H9 (cell line): ENCODE data around the gene PGM2L1. TPM values are rescaled to one million over a fixed set of nuclear protein-coding genes. Genes with fewer than 3 reads are reported as not detected.

Experiments
- DNase-seq: peaks from one replicate; pipeline ENCODE4 v3.0.0-alpha.2; 2017
- H2AFZ ChIP-seq: one replicate; pipeline ENCODE4 v1.6.1; 2013; ENCODE audit warnings: mild to moderate bottlenecking, low read length, control low read depth, moderate library complexity
- H2AK5ac ChIP-seq: 2 replicates; pipeline ENCODE4 v1.6.1; 2013; ENCODE audit warnings: low read length, control low read depth, mixed read lengths; ENCODE audit not compliant: insufficient read length
- H2BK120ac ChIP-seq: one replicate; pipeline ENCODE4 v1.6.1; 2013; ENCODE audit warnings: low read depth, mild to moderate bottlenecking, low read length, control low read depth, inconsistent platforms; ENCODE audit not compliant: poor library complexity, severe bottlenecking
- H2BK12ac ChIP-seq: 2 replicates; pipeline ENCODE4 v1.6.1; 2013; ENCODE audit warnings: low read length, control low read depth, mixed read lengths, low read depth; ENCODE audit not compliant: insufficient read length
- H2BK15ac ChIP-seq: 2 replicates; pipeline ENCODE4 v1.6.1; 2013; ENCODE audit warnings: low read depth, low read length, control low read depth
- H2BK20ac ChIP-seq: one replicate; pipeline ENCODE4 v1.6.1; 2013; ENCODE audit warnings: low read depth, mild to moderate bottlenecking, low read length, control low read depth, inconsistent platforms; ENCODE audit not compliant: poor library complexity, severe bottlenecking
- H2BK5ac ChIP-seq: 2 replicates; pipeline ENCODE4 v1.6.1; 2013; ENCODE audit warnings: low read length, control low read depth, mixed read lengths; ENCODE audit not compliant: insufficient read length
- H3K14ac ChIP-seq: 2 replicates; pipeline ENCODE4 v1.6.1; 2013; ENCODE audit warnings: low read length, control low read depth; ENCODE audit not compliant: insufficient read depth
- H3K18ac ChIP-seq: 2 replicates; pipeline ENCODE4 v1.6.1; 2013; ENCODE audit warnings: low read depth, mild to moderate bottlenecking, mixed read lengths, low read length, control low read depth; ENCODE audit not compliant: insufficient read length
- H3K23ac ChIP-seq: 2 replicates; pipeline ENCODE4 v1.6.1; 2013; ENCODE audit warnings: low read length, control low read depth, mixed read lengths, low read depth; ENCODE audit not compliant: insufficient read length
- H3K23me2 ChIP-seq: 2 replicates; pipeline ENCODE4 v1.6.1; 2013; ENCODE audit warnings: low read depth, mild to moderate bottlenecking, mixed read lengths, low read length, control low read depth; ENCODE audit not compliant: insufficient read length, poor library complexity, severe bottlenecking
- H3K27ac ChIP-seq: 2 replicates; pipeline ENCODE4 v1.5.1; 2013; ENCODE audit warnings: low read length, control low read depth, mixed read lengths, low read depth; ENCODE audit not compliant: insufficient read length
- H3K27me3 ChIP-seq: 2 replicates; pipeline ENCODE4 v1.6.1; 2013; ENCODE audit warnings: low read length, control low read depth, inconsistent platforms; ENCODE audit not compliant: insufficient read depth
- H3K4ac ChIP-seq: 2 replicates; pipeline ENCODE4 v1.6.1; 2013; ENCODE audit warnings: low read depth, mild to moderate bottlenecking, control low read depth, inconsistent platforms, low read length, moderate library complexity
- H3K4me1 ChIP-seq: 2 replicates; pipeline ENCODE4 v1.6.1; 2013; ENCODE audit warnings: low read length, control low read depth, inconsistent platforms; ENCODE audit not compliant: insufficient read depth
- H3K4me2 ChIP-seq: 2 replicates; pipeline ENCODE4 v1.6.1; 2013; ENCODE audit warnings: low read length, control low read depth, mixed read lengths; ENCODE audit not compliant: insufficient read length, insufficient read depth
- H3K56ac ChIP-seq: 2 replicates; pipeline ENCODE4 v1.6.1; 2013; ENCODE audit warnings: low read depth, mild to moderate bottlenecking, mixed read lengths, low read length, control low read depth; ENCODE audit not compliant: insufficient read length
- H3K79me1 ChIP-seq: 2 replicates; pipeline ENCODE4 v1.6.1; 2013; ENCODE audit warnings: low read depth, mild to moderate bottlenecking, moderate library complexity, low read length, control low read depth, inconsistent platforms; ENCODE audit not compliant: insufficient read depth, poor library complexity, severe bottlenecking
- H3K79me2 ChIP-seq: 2 replicates; pipeline ENCODE4 v1.6.1; 2013; ENCODE audit warnings: low read length, control low read depth, inconsistent platforms; ENCODE audit not compliant: insufficient read depth
- H3K9ac ChIP-seq: 2 replicates; pipeline ENCODE4 v1.6.1; 2013; ENCODE audit warnings: low read length, control low read depth, mixed read lengths; ENCODE audit not compliant: insufficient read length; ENCODE audit errors: extremely low read depth
- H3K9me3 ChIP-seq: one replicate; pipeline ENCODE4 v1.6.1; 2013; ENCODE audit warnings: low read depth, low read length, inconsistent platforms; ENCODE audit not compliant: control insufficient read depth
- H3T11ph ChIP-seq: one replicate; pipeline ENCODE4 v1.6.1; 2013; ENCODE audit warnings: mild to moderate bottlenecking, low read length, control low read depth, inconsistent platforms
- H4K20me1 ChIP-seq: one replicate; pipeline ENCODE4 v1.6.1; 2013; ENCODE audit not compliant: control insufficient read depth, insufficient read length, insufficient read depth
- H4K5ac ChIP-seq: 2 replicates; pipeline ENCODE4 v1.6.1; 2013; ENCODE audit warnings: low read depth, mild to moderate bottlenecking, mixed read lengths, low read length, control low read depth; ENCODE audit not compliant: insufficient read length
- H4K8ac ChIP-seq: replicated peaks from 2 replicates; pipeline ENCODE4 v1.6.1; 2013; ENCODE audit warnings: low read length, control low read depth, mixed read lengths, low read depth; ENCODE audit not compliant: insufficient read length
- H4K91ac ChIP-seq: 2 replicates; pipeline ENCODE4 v1.6.1; 2013; ENCODE audit warnings: low read depth, mild to moderate bottlenecking, moderate library complexity, mixed read lengths, low read length, control low read depth; ENCODE audit not compliant: insufficient read length
- H3K27ac Mint-ChIP-seq, 3 experiments: 2 replicates in 2 of 3; 3 replicates in 1 of 3; pipeline ENCODE4 v1.8.0; 2020 to 2021; ENCODE audit warnings: mixed read lengths in 3 of 3, mild to moderate bottlenecking in 1 of 3, moderate library complexity in 1 of 3
- H3K27me3 Mint-ChIP-seq: 2 replicates; pipeline ENCODE4 v1.8.0; 2021; ENCODE audit warnings: low read depth, mild to moderate bottlenecking, moderate library complexity, mixed read lengths
- H3K36me3 Mint-ChIP-seq, 3 experiments: 2 replicates in 2 of 3; 3 replicates in 1 of 3; pipeline ENCODE4 v1.8.0; 2020 to 2021; ENCODE audit warnings: low read depth in 3 of 3, mixed read lengths in 3 of 3; ENCODE audit not compliant: insufficient read depth in 1 of 3
- H3K4me1 Mint-ChIP-seq, 2 experiments: 2 replicates each; pipeline ENCODE4 v1.8.0; 2020; ENCODE audit warnings: mixed read lengths in 2 of 2
- H3K4me3 Mint-ChIP-seq, 2 experiments: 2 replicates in 1 of 2; 3 replicates in 1 of 2; pipeline ENCODE4 v1.8.0; 2020 to 2021; ENCODE audit warnings: mild to moderate bottlenecking in 2 of 2, mixed read lengths in 2 of 2, moderate library complexity in 1 of 2
- H3K9me3 Mint-ChIP-seq, 2 experiments: 2 replicates in 1 of 2; 3 replicates in 1 of 2; pipeline ENCODE4 v1.8.0; 2020; ENCODE audit warnings: mild to moderate bottlenecking in 2 of 2, mixed read lengths in 2 of 2, moderate library complexity in 1 of 2
- CTCF ChIP-seq: fragments of 200-600 bp; sonication (generic); conservative IDR thresholded peaks from 3 replicates; pipeline ENCODE4 v1.8.0; 2021; ENCODE audit warnings: antibody characterized with exemption, mild to moderate bottlenecking
- WGBS: extraction: QIAGEN DNeasy Blood & Tissue Kit; methylation state at CpG from one replicate; pipeline ENCODE4 v1.1.7; 2013; ENCODE audit warnings: missing lambda C conversion rate, low lambda C conversion rate, mixed read lengths; ENCODE audit not compliant: insufficient read length; ENCODE audit errors: extremely low coverage; 5-methylcytosine and 5-hydroxymethylcytosine counted together
- total RNA-seq: library from RNA; stranded (reverse); gene quantifications from 2 replicates; pipeline ENCODE4 v1.2.1, GENCODE V29; 2021

Gene PGM2L1
- total RNA-seq, 1 experiment from 2014 or later: 16.9 TPM

GRCh38 chr11:74326665-74327064 lies 71.6 kb downstream of the PGM2L1 start:
- Histone ChIP-seq H3K56ac (no peak overlapping the region), H2AK5ac (no peak overlapping the region), H3K27ac (no peak overlapping the region), H4K20me1 (no peaks in the 10 kb centered on the region), H4K91ac (no peak overlapping the region), H3K4me2 (no peak overlapping the region), H3K9ac (no peak overlapping the region), H2BK12ac (no peak overlapping the region), H3K23ac (no peak overlapping the region), H2AFZ (no peak overlapping the region), H4K5ac (no peak overlapping the region), H2BK5ac (no peak overlapping the region), H4K8ac (no peak overlapping the region), H3K18ac (no peak overlapping the region), H3K14ac (no peak overlapping the region), H3K79me2 (no peaks in the 10 kb centered on the region; the same call in 1 of the 2 replicates), H3K9me3 (no peaks in the 10 kb centered on the region), H3K23me2 (no peaks in the 10 kb centered on the region), H2BK120ac (no peak overlapping the region), H2BK15ac (no peak overlapping the region), H3K79me1 (no peaks in the 10 kb centered on the region), H3K27me3 (no peaks in the 10 kb centered on the region), H2BK20ac (no peak overlapping the region), H3T11ph (no peak overlapping the region), H3K4me1 (no peaks in the 10 kb centered on the region; the same call in 1 of the 2 replicates), H3K4ac (no peak overlapping the region)
- peaks cover 2% of the 10 kb centered on the region for H3K27me3 Mint-ChIP-seq
- peaks cover 4 to 22% (median 18%) of the 10 kb centered on the region in 3 experiments; a peak in 6 of 7 replicates for H3K36me3 Mint-ChIP-seq
- DNase-seq: no peak
- H3K4me1 Mint-ChIP-seq: peaks cover 6 to 8% of the 10 kb centered on the region in 2 experiments; a peak in 3 of 4 replicates
- H3K9me3 Mint-ChIP-seq: peaks cover 6 to 7% of the 10 kb centered on the region in 2 experiments; a peak in 4 of 5 replicates
- peak overlapping the region in 1 of 3 experiments; percentile 75; a peak in 3 of 7 replicates for H3K27ac Mint-ChIP-seq
- no peak overlapping the region for H3K4me3 Mint-ChIP-seq
- no peak for TF ChIP-seq CTCF
- no CpG with 5 or more reads among the region's 5 CpGs for WGBS
